Keratinocyte (primary cell): ENCODE results near the gene MYH2. TPM values are rescaled to one million over a fixed set of nuclear protein-coding genes. Genes with fewer than 3 reads are reported as not detected.

Experiments
- DNase-seq: peaks from one replicate; pipeline ENCODE4 v3.0.0-alpha.2; 2011; ENCODE audit warnings: low read depth, missing footprints, low spot score
- FAIRE-seq: peaks from 2 replicates; lab custom pipeline; 2011; peaks lifted over from hg19 to GRCh38; lab: Jason Lieb, UNC
- H2AFZ ChIP-seq: 2 replicates; pipeline ENCODE4 v1.6.0; 2012; ENCODE audit warnings: low read length, control low read depth, inconsistent platforms; ENCODE audit not compliant: control insufficient read depth
- H3K27ac ChIP-seq: 2 replicates; pipeline ENCODE4 v1.5.1; 2011; ENCODE audit warnings: low read length; ENCODE audit not compliant: control insufficient read depth, insufficient read depth
- H3K27me3 ChIP-seq: 3 replicates; pipeline ENCODE4 v1.6.0; 2011; ENCODE audit warnings: low read length; ENCODE audit not compliant: control insufficient read depth, insufficient read depth; ENCODE audit errors: extremely low read depth
- H3K36me3 ChIP-seq, 2 experiments: 2 replicates in 1 of 2; 3 replicates in 1 of 2; pipeline ENCODE4 v1.5.1; 2011; ENCODE audit warnings: low read length in 2 of 2, mild to moderate bottlenecking in 1 of 2; ENCODE audit not compliant: control insufficient read depth in 2 of 2, insufficient read depth in 2 of 2; ENCODE audit errors: extremely low read depth in 1 of 2
- H3K4me1 ChIP-seq: 3 replicates; pipeline ENCODE4 v1.5.1; 2011; ENCODE audit warnings: low read length; ENCODE audit not compliant: control insufficient read depth, insufficient read depth; ENCODE audit errors: extremely low read depth
- H3K4me2 ChIP-seq: 3 replicates; pipeline ENCODE4 v1.6.0; 2011; ENCODE audit warnings: low read depth, low read length; ENCODE audit not compliant: control insufficient read depth, insufficient read depth; ENCODE audit errors: extremely low read depth
- H3K4me3 ChIP-seq, 3 experiments: fragments of 200-600 bp in 1 of 3; sonication (generic) in 1 of 3; 2 replicates in 2 of 3; 3 replicates in 1 of 3; pipeline ENCODE4 v1.5.1; 2011 to 2016; ENCODE audit warnings: low read length in 3 of 3, mild to moderate bottlenecking in 3 of 3, control low read depth in 2 of 3, inconsistent platforms in 1 of 3, low read depth in 1 of 3, mixed read lengths in 1 of 3, mixed run types in 1 of 3, moderate library complexity in 1 of 3; ENCODE audit not compliant: control insufficient read depth in 2 of 3, insufficient read depth in 2 of 3; ENCODE audit errors: extremely low read depth in 1 of 3
- H3K79me2 ChIP-seq: 2 replicates; pipeline ENCODE4 v1.6.0; 2012; ENCODE audit warnings: low read length; ENCODE audit not compliant: control insufficient read depth, insufficient read depth
- H3K9ac ChIP-seq: 3 replicates; pipeline ENCODE4 v1.6.0; 2011; ENCODE audit warnings: low read length; ENCODE audit not compliant: control insufficient read depth, insufficient read depth; ENCODE audit errors: extremely low read depth
- H3K9me1 ChIP-seq: 3 replicates; pipeline ENCODE4 v1.6.0; 2011; ENCODE audit warnings: low read length; ENCODE audit not compliant: control insufficient read depth, insufficient read depth; ENCODE audit errors: extremely low read depth
- H3K9me3 ChIP-seq: 2 replicates; pipeline ENCODE4 v1.5.1; 2012; ENCODE audit warnings: low read depth, low read length; ENCODE audit not compliant: control insufficient read depth
- H4K20me1 ChIP-seq: 3 replicates; pipeline ENCODE4 v1.6.0; 2011; ENCODE audit warnings: low read length; ENCODE audit not compliant: control insufficient read depth, insufficient read depth; ENCODE audit errors: extremely low read depth
- CTCF ChIP-seq, 3 experiments: IDR thresholded peaks in 1 of 3; conservative IDR thresholded peaks in 1 of 3; optimal IDR thresholded peaks in 1 of 3; 2 replicates in 2 of 3; 3 replicates in 1 of 3; pipeline versions ENCODE3 to v1.5.1; 2011; ENCODE audit warnings: low read length in 3 of 3, mild to moderate bottlenecking in 3 of 3, moderate library complexity in 2 of 3, control low read depth in 1 of 3, inconsistent platforms in 1 of 3; ENCODE audit not compliant: insufficient read depth in 2 of 3; ENCODE audit errors: extremely low read depth in 1 of 3
- EZH2 ChIP-seq: IDR thresholded peaks from one replicate; pipeline ENCODE4 v1.6.1; 2012; ENCODE audit warnings: inconsistent platforms, mild to moderate bottlenecking, low read length, moderate library complexity
- dilution Hi-C: fragments of 300-500 bp; cut with MboI; formaldehyde crosslinking; loops from one replicate; pipeline ENCODE4 v1.7.0; 2020; ENCODE audit warnings: low sequenced_read_pairs; ENCODE audit not compliant: extremely low pct_ligation_motif_present
- polyA plus RNA-seq, 5 experiments: library from polyadenylated mRNA; depleted of rRNA in 3 of 5; stranded (reverse) in 3 of 5; stranded (forward) in 1 of 5; unstranded in 1 of 5; fragments of >200 nt; gene quantifications; 1 replicate in 1 of 5; 2 replicates in 3 of 5; 3 replicates in 1 of 5; pipeline versions ENCODE4 v1.2.1 to v1.2.3, GENCODE V29; 2011 to 2012; ENCODE audit warnings: missing spikeins in 2 of 5, low read depth in 1 of 5, low replicate concordance in 1 of 5

The MYH2 gene
- polyA plus RNA-seq, 1 donor (not counting 4 experiments of a cell fraction or from before 2014, with no cell fraction given) = not detected

- dilution Hi-C loops = no loop called here
- no peak for TF ChIP-seq EZH2
- no peak for TF ChIP-seq CTCF (optimal IDR thresholded peaks at IDR 0.05 in 1 of 3, IDR thresholded peaks at IDR 0.05 in 1 of 3, conservative IDR thresholded peaks at IDR 0.05 in 1 of 3; ENCODE audit: extremely low read depth in 1 of 3, insufficient read depth in 2 of 3, low read length in 3 of 3)
- DNase-seq = no peak
- Histone ChIP-seq H3K4me1 (no peaks in the 10 kb centered on the region), H3K27ac (no peak overlapping the region), H3K9me1 (no peaks in the 10 kb centered on the region), H4K20me1 (no peaks in the 10 kb centered on the region), H3K27me3 (no peaks in the 10 kb centered on the region), H2AFZ (no peak overlapping the region), H3K4me3 (no peak overlapping the region), H3K36me3 (no peaks in the 10 kb centered on the region), H3K4me2 (no peak overlapping the region), H3K9ac (no peak overlapping the region), H3K79me2 (no peaks in the 10 kb centered on the region), H3K9me3 (no peaks in the 10 kb centered on the region)
- FAIRE-seq = no peak
Measured at GRCh38 chr17:10532026-10532425, 17.4 kb downstream of the MYH2 start.

DNA sequence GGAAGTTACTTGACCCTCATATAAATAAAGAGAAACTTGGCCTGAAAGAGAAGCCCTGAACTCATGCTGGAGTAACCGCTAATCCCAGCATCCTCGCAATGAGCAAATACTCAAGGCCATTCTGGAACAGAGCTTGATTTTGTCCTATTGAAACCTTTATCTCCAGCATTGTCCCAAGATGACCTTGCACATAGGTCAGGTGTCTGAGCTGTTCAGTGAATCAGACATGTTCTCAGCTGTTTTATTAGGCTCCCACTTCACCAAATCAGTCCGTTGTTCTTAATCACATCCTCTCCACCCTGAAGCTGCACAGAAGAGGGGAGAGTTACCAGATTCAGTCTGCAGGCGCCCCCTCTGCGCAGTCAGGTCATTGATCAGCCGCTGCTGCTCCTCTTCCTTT lies 22.0 kb downstream of the MYH2 start:
- H3K27ac ChIP-seq = no peak overlapping the region
- no peaks in the 10 kb centered on the region for H3K79me2 ChIP-seq
- no peak for FAIRE-seq
- no peaks in the 10 kb centered on the region for H3K4me1 ChIP-seq
- H3K9me1 ChIP-seq = no peaks in the 10 kb centered on the region
- no peak overlapping the region for H3K4me3 ChIP-seq
- no peak overlapping the region for H2AFZ ChIP-seq
- no peaks in the 10 kb centered on the region for H3K9me3 ChIP-seq
- DNase-seq = no peak
- no peaks in the 10 kb centered on the region for H3K36me3 ChIP-seq
- dilution Hi-C loops = no loop called here
- H3K9ac ChIP-seq = no peak overlapping the region
- no peak for TF ChIP-seq CTCF (optimal IDR thresholded peaks at IDR 0.05 in 1 of 3, IDR thresholded peaks at IDR 0.05 in 1 of 3, conservative IDR thresholded peaks at IDR 0.05 in 1 of 3; ENCODE audit: extremely low read depth in 1 of 3, insufficient read depth in 2 of 3, low read length in 3 of 3)
- TF ChIP-seq EZH2 = no peak
- H3K4me2 ChIP-seq = no peak overlapping the region
- no peaks in the 10 kb centered on the region for H3K27me3 ChIP-seq
- no peaks in the 10 kb centered on the region for H4K20me1 ChIP-seq
